ENCODE measurements around the gene EFNA5. TPM values are rescaled to one million over a fixed set of nuclear protein-coding genes. Genes with fewer than 3 reads are reported as not detected.

The EFNA5 gene
- polyA plus RNA-seq, 1 donor from 2014 or later = 4.2 TPM

DNA sequence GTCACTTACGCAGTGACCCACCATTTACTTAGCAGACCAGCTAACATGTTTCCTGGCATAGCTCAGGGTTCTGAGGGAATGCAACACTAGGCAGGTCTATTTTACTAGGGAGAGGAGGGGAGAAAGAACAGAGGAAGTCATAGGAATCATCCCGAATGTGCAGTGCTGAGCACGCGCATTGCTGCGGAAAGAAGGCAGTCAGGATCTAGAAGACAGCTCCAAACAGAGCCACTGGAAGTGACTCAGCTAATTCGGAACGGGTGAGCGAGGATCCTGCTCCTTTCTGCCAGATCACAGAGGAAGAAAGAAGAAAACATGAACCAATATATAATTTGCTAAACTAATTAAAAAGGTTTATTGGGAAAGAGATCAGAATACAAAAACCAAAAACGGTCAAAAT lies 339.8 kb downstream of the EFNA5 start:
- H3K36me3 ChIP-seq (ENCODE audit: insufficient read depth, low read length) = no peaks in the 10 kb centered on the region
- H3K79me2 ChIP-seq (replicated peaks; ENCODE audit: insufficient read depth, low read length) = no peaks in the 10 kb centered on the region
- TF ChIP-seq, protein P1, sequence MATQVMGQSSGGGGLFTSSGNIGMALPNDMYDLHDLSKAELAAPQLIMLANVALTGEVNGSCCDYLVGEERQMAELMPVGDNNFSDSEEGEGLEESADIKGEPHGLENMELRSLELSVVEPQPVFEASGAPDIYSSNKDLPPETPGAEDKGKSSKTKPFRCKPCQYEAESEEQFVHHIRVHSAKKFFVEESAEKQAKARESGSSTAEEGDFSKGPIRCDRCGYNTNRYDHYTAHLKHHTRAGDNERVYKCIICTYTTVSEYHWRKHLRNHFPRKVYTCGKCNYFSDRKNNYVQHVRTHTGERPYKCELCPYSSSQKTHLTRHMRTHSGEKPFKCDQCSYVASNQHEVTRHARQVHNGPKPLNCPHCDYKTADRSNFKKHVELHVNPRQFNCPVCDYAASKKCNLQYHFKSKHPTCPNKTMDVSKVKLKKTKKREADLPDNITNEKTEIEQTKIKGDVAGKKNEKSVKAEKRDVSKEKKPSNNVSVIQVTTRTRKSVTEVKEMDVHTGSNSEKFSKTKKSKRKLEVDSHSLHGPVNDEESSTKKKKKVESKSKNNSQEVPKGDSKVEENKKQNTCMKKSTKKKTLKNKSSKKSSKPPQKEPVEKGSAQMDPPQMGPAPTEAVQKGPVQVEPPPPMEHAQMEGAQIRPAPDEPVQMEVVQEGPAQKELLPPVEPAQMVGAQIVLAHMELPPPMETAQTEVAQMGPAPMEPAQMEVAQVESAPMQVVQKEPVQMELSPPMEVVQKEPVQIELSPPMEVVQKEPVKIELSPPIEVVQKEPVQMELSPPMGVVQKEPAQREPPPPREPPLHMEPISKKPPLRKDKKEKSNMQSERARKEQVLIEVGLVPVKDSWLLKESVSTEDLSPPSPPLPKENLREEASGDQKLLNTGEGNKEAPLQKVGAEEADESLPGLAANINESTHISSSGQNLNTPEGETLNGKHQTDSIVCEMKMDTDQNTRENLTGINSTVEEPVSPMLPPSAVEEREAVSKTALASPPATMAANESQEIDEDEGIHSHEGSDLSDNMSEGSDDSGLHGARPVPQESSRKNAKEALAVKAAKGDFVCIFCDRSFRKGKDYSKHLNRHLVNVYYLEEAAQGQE (IDR thresholded peaks at IDR 0.05; ENCODE audit: borderline replicate concordance) = no peak
- TF ChIP-seq EZH2 (IDR thresholded peaks at IDR 0.05; ENCODE audit: borderline replicate concordance, insufficient read depth, low read length, poor library complexity, severe bottlenecking) (no peak), EP300 (conservative IDR thresholded peaks at IDR 0.05; ENCODE audit: poor library complexity, severe bottlenecking) (no peak), TAF1 (IDR thresholded peaks at IDR 0.05; ENCODE audit: low read depth) (no peak), MXI1 (conservative IDR thresholded peaks at IDR 0.05; ENCODE audit: poor library complexity, severe bottlenecking) (no peak), RAD21 (conservative IDR thresholded peaks at IDR 0.05) (no peak), SMC3 (conservative IDR thresholded peaks at IDR 0.05; ENCODE audit: poor library complexity) (no peak), POLR2AphosphoS5 (IDR thresholded peaks at IDR 0.05) (no peak)
- TF ChIP-seq, protein P2, sequence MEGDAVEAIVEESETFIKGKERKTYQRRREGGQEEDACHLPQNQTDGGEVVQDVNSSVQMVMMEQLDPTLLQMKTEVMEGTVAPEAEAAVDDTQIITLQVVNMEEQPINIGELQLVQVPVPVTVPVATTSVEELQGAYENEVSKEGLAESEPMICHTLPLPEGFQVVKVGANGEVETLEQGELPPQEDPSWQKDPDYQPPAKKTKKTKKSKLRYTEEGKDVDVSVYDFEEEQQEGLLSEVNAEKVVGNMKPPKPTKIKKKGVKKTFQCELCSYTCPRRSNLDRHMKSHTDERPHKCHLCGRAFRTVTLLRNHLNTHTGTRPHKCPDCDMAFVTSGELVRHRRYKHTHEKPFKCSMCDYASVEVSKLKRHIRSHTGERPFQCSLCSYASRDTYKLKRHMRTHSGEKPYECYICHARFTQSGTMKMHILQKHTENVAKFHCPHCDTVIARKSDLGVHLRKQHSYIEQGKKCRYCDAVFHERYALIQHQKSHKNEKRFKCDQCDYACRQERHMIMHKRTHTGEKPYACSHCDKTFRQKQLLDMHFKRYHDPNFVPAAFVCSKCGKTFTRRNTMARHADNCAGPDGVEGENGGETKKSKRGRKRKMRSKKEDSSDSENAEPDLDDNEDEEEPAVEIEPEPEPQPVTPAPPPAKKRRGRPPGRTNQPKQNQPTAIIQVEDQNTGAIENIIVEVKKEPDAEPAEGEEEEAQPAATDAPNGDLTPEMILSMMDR (IDR thresholded peaks at IDR 0.05; ENCODE audit: poor library complexity, severe bottlenecking) = no peak
- no peaks in the 10 kb centered on the region for H3K9me3 ChIP-seq (ENCODE audit: low read length)
- H3K27ac ChIP-seq (ENCODE audit: low read length) = no peak overlapping the region
- no peaks in the 10 kb centered on the region for H4K20me1 ChIP-seq (ENCODE audit: insufficient read depth)
- H2AFZ ChIP-seq (ENCODE audit: low read depth, low read length) = no peak overlapping the region
- no peak overlapping the region for H3K4me3 ChIP-seq (ENCODE audit: low read length)
- no peak overlapping the region for H3K9ac ChIP-seq (ENCODE audit: low read length)
- no peaks in the 10 kb centered on the region for H3F3A ChIP-seq (ENCODE audit: insufficient read depth, low read length, poor library complexity, severe bottlenecking)
- H3K9me2 ChIP-seq (ENCODE audit: insufficient read depth, low read length) = no peaks in the 10 kb centered on the region
- no peaks in the 10 kb centered on the region for H3K27me3 ChIP-seq (ENCODE audit: insufficient read depth, low read depth, low read length)
- no peak overlapping the region for H3K4me2 ChIP-seq (ENCODE audit: low read length)

GRCh38 chr5:107329850-107330249 lies 340.9 kb downstream of the EFNA5 start:
- H3K36me3 ChIP-seq (ENCODE audit: insufficient read depth, low read length) = no peaks in the 10 kb centered on the region
- no peaks in the 10 kb centered on the region for H3K27me3 ChIP-seq (ENCODE audit: insufficient read depth, low read depth, low read length)
- H3K9ac ChIP-seq (ENCODE audit: low read length) = no peak overlapping the region
- no peaks in the 10 kb centered on the region for H3K9me3 ChIP-seq (ENCODE audit: low read length)
- TF ChIP-seq TAF1 (IDR thresholded peaks at IDR 0.05; ENCODE audit: low read depth) = no peak
- TF ChIP-seq SMC3 (conservative IDR thresholded peaks at IDR 0.05; ENCODE audit: poor library complexity) = no peak
- no peak for TF ChIP-seq MXI1 (conservative IDR thresholded peaks at IDR 0.05; ENCODE audit: poor library complexity, severe bottlenecking)
- TF ChIP-seq RAD21 (conservative IDR thresholded peaks at IDR 0.05) = no peak
- TF ChIP-seq, protein P2 (IDR thresholded peaks at IDR 0.05; ENCODE audit: poor library complexity, severe bottlenecking) = no peak
- TF ChIP-seq, protein P1 (IDR thresholded peaks at IDR 0.05; ENCODE audit: borderline replicate concordance) = no peak
- no peak for TF ChIP-seq POLR2AphosphoS5 (IDR thresholded peaks at IDR 0.05)
- no peak for TF ChIP-seq EZH2 (IDR thresholded peaks at IDR 0.05; ENCODE audit: borderline replicate concordance, insufficient read depth, low read length, poor library complexity, severe bottlenecking)
- no peak for TF ChIP-seq EP300 (conservative IDR thresholded peaks at IDR 0.05; ENCODE audit: poor library complexity, severe bottlenecking)
- H3K9me2 ChIP-seq (ENCODE audit: insufficient read depth, low read length) = no peaks in the 10 kb centered on the region
- H4K20me1 ChIP-seq (ENCODE audit: insufficient read depth) = no peaks in the 10 kb centered on the region
- H3K4me2 ChIP-seq (ENCODE audit: low read length) = no peak overlapping the region
- no peak overlapping the region for H3K4me3 ChIP-seq (ENCODE audit: low read length)
- H3F3A ChIP-seq (ENCODE audit: insufficient read depth, low read length, poor library complexity, severe bottlenecking) = no peaks in the 10 kb centered on the region
- no peak overlapping the region for H2AFZ ChIP-seq (ENCODE audit: low read depth, low read length)
- no peaks in the 10 kb centered on the region for H3K79me2 ChIP-seq (replicated peaks; ENCODE audit: insufficient read depth, low read length)
- no peak overlapping the region for H3K27ac ChIP-seq (ENCODE audit: low read length)

Measured in neural cell (in vitro differentiated cells).